HG03571 (cell line): ENCODE measurements around the gene AKNA.

Source experiments
- ATAC-seq: cut with Tn5 transposase; IDR thresholded peaks from one replicate; pipeline ENCODE4 v1.9.1; 2021; ENCODE audit not compliant: unreplicated experiment

The AKNA gene

GRCh38 chr9:114417511-114417910 is 29.7 kb upstream of the AKNA start:
- ATAC-seq: no peak

DNA sequence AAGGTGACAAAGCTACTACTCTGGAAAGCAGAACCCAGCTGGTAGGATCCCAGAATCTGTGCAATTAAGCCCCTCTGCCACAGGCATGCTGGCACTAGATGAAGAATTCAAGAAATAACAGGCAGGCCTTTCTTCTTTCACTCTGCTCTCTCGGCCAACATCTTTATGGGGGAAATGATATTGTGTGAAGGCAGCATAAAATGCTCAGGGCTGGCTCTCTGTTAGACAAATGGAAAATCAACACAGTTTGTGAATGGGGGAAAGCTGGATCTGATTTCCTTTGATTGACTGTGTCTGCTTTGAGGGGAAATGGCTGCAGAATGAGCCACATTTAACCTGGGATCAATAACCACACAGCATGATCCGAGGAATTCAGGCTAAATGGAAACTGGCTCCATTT is 29.1 kb upstream of the AKNA start:
- ATAC-seq: no peak

- no peak for ATAC-seq
These were observed 28.5 kb upstream of the AKNA start for GRCh38 chr9:114416290-114416689.

DNA sequence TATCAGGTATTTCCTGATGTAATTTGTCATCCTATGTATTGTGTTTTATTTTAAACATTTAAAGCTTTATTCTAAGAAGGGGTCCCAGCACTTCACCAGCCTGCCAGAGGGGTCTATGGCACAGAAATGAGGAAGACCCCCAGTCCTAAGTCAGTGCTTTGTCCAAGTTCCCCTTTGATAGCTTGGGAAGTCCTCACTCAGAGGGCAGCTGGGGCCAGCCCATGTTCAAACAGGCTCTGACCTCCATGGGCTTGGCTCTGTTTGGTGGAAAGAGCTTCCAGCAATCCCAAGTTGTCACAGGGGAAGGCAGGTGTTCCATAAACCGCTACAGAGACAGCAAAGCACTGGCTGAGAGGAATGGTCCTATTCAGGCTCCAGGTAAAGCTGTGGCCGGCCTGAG is 26.6 kb upstream of the AKNA start:
- no peak for ATAC-seq

DNA sequence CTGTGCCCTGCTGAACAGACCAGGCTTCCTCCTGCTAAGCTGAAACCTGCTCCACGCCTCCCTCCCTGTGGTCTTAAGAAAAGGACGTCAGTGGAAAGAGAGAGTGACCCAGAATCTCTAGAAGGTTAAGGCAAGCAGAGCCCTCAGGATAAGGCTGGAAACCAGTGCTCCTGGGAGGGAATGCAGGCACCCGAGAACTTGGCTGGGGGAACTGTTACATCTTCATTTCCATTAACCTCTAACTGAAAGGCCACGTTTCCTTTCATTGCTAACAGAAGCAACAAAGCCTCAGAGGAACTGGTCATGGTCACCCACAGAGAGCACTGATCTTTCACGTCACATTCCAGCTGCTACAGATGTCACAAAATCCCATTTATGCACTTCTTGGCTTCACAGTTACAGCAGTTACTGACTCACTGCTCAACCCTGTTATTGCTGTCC is 26.1 kb upstream of the AKNA start:
- ATAC-seq: no peak

DNA sequence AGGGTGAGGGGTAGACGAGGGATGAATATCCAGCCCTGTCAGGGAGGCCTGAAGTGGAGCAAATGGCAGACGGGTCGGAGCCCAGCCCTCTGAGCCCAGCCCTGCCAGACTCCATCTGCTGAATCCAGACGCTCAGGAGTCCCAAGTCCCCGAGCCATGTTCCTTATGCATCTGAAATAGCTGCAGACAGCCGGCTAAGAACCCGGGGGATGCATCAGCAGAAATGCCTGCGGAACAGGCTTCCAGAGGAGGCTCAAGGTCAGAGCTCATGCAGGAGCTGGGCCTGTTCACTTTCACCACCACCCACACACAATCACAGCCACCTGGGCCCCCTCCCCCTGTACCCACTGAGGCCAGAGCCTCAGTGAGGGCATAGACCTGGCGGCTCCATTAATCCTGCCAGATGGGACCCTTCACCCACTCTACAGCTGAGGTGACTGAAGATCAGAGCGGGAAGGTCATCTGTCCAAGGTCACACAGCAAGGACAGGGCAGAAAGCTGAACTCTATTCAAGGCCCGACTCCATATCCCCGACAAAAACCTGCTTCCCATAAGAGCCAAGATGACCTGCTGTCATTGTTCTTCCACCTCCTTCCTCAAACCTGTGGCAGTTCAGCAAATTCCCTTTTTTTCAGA is 24.4 kb upstream of the AKNA start:
- no peak for ATAC-seq

- no peak for ATAC-seq
These were observed 23.7 kb upstream of the AKNA start for GRCh38 chr9:114411452-114411851.

GRCh38 chr9:114410910-114411309 is 23.1 kb upstream of the AKNA start:
- ATAC-seq: no peak

DNA sequence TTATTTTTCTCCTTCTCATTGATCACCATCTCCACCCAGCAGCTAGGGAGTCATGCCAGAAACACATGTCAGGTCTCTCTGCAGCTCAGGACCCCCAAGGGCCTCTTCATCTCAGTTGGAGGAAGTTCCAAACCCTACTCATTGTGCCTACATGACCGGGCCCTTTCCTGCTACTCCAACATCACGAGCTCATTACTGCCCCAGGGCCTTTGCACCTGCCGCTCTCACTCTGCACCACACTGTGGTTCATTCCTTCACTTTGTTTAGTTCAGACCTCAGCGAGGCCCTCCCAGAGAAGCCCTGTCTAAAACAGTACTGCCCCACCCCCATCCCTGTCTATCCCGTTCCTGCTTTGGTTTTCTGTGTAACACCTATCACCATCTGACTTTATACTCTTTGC is 22.1 kb upstream of the AKNA start:
- ATAC-seq: no peak

GRCh38 chr9:114409103-114409780 is 21.5 kb upstream of the AKNA start:
- no peak for ATAC-seq

DNA sequence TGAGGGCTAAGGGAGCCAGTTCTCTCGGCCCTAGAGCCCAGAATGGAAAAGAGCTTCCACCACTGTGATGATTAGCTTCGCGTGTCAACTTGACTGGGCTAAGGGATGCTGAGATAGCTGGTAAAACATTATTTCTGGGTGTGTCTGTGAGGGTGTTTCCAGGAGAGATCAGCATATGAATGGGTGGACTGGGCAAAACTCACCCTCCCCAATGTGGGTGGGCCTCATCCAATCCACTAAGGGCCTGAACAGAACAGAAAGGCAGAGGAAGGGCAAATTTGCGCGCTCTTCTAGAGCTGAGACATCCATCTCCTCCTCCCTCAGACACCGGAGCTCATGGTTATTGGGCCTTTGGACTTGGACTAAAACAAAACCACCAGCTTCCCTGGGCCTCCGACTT is 20.9 kb upstream of the AKNA start:
- ATAC-seq: no peak

DNA sequence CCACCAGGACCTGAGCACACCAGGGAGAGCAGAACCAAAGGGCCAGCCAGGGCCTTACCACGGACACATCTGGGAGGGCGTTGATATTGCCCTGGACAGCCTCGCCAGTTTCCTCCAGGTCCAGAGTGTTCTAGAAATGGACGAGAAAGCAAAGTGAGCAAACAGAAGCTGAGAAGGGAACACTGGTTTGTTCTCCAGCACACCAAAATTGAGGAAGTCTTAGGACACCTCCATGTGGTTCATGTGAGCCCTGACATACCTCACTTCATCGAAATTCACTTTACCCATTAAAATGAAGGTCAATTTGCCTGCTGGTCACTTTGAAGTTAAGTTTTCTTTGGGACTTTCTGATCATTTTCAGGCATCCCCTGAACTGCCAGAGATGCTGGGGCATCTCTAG is 20.1 kb upstream of the AKNA start:
- ATAC-seq: no peak

- no peak for ATAC-seq
These were observed 18.7 kb upstream of the AKNA start for GRCh38 chr9:114406441-114406840.

DNA sequence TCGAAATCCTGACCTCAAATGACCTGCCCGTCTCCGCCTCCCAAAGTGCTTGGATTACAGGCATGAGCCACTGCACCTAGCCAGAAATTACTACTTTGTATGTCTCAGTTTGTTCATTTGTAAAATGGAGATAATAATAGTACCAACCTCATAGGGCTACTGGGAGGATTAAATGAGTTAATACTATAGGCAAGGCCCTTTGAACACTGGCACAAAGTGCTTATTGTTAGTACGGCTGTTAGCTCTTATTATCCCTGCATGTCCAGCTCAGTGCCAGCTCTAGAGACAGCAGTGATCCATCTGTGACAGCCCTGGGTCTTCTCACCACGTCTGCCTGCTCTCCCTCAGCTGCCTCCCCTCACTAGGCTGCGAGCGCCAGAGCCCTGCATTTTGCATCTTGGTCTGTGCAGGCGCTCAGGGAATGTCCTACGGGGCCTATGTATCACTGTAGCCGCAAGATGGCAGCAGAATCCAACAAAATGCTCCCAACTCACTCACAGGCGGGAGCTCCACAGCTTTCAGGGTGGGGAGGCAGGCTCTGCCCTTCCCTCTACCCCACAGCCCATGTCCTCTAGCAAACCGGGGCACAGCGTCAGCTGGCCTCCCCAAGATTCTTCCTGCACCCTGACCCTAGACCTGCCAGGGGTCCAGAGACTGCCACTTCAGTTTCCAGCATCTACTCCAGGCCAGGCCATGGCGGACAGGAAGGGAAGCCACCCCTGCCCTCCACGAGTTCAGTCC is 17.7 kb upstream of the AKNA start:
- peak; percentile 83 for ATAC-seq

DNA sequence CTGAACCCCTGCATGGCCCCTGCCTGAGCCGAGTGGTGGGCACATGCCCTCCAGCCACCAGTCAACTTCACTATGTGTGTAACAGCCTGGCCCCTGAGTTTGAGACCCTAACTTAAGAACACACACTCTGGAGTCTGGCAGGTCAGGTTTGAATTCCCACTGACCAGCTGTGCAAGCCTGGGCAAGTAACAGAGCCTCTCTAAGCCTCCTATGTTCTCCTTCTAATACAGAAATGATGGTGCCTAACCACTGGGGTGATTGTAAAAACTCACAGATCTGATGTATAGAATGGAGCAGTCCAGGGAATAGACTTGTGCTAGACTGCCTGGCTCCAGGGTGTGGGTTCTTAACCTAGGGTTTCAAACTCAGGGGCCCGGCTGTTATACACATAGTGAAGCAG is 16.7 kb upstream of the AKNA start:
- ATAC-seq: no peak

- no peak for ATAC-seq
These were observed 15.5 kb upstream of the AKNA start for GRCh38 chr9:114403153-114403756.

GRCh38 chr9:114401344-114401743 is 13.6 kb upstream of the AKNA start:
- no peak for ATAC-seq

GRCh38 chr9:114400772-114401171 is 13.0 kb upstream of the AKNA start:
- no peak for ATAC-seq

DNA sequence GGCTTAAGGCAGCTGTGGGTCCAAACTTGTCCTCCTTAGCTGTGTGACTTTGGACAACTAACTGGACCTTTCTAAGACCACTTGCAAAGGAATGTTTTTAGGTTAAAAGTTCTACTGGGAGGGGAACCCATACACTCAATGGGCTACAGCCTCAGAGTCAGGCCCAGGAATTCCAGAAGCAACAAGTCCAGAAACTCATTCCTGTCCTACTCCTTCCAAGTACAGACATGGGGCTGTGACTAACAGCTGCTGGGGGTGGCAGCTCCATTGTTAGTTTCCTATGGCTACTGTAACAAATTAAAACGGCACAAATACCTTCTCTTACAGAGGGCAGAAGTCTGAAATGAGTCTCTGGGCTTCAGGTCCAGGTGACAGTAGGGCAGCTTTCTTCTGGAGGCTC is 12.4 kb upstream of the AKNA start:
- no peak for ATAC-seq

GRCh38 chr9:114399381-114399780 is 11.6 kb upstream of the AKNA start:
- ATAC-seq: no peak

DNA sequence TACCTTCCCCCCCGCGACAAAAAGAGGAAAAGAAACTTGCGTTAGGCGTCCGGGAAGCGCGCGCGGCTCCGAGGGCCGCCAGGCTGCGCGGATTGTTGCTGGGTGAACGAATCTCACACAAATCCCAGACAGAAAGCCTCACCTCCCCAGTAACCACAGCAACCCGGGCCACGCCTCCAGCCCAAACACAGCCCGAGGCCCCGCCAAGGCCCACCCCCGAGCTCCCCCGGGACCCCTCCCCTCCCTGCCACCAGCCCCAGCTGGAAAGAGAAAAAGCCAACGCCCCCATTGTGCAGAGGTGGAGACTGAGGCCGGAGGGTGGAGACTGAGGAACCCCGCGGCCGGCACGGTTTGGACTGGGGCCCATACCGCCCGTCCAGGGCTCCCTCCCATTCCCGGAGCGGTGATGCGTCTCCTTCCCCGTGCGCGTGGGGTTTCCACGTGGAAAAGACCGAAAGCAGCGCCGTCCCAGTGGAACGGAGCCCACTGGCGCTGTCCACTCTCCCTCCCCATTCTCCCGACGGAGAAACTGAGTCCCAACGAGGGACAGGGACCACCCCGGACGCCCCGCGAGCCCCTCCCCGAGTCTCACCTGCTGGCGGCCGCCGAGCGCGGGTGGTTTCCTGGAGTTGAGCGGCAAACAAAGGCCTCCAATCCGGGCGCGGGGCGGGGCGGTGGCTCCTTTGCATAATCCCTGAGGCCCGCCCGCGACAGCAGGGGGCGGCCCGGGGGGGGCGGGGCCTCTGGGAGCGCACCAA is 10.2 kb upstream of the AKNA start:
- ATAC-seq: peak; percentile 80
